ENCODE measurements around the gene KCNB1.

DNA sequence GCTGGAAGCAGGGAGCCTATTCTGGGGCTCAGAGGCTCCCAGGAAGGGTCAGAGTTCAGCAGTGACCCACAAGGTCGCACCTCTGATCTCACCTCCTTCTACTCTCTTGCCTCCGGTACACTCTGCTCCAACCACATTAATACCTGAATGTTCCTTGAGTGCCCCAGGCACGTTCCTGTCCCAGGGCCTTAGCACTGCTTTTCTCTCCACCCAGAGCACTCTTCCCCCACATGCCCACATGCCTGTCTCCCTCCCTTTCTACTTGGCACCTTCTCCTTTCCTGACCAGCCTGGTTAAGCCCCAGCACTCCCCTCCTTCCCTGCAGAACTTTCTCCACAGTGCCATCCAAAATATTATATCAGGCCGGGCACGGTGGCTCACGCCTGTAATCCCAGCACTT lies 13.4 kb downstream of the KCNB1 start:
- TF ChIP-seq TAF1 (IDR thresholded peaks at IDR 0.05; ENCODE audit: low read depth) (no peak), CTCF (IDR thresholded peaks at IDR 0.05; ENCODE audit: poor library complexity, severe bottlenecking) (no peak), EZH2 (IDR thresholded peaks at IDR 0.05; ENCODE audit: borderline replicate concordance, insufficient read depth, low read length, poor library complexity, severe bottlenecking) (no peak)
